HEK293 (cell line): ENCODE measurements around the gene DMAC2.

ENCODE experiments used
- CTCF ChIA-PET: fragments of 350-600 bp; formaldehyde crosslinking; extraction: SDS; loops from one replicate; lab custom pipeline; 2021; ENCODE audit warnings: antibody characterized with exemption; lab: Yijun Ruan, JAX
- POLR2A ChIA-PET: fragments of 300-600 bp; formaldehyde crosslinking; extraction: SDS; loops from one replicate; lab custom pipeline; 2020; ENCODE audit warnings: antibody characterized with exemption, inconsistent platforms; lab: Yijun Ruan, JAX
- H3K27ac ChIP-seq: fragments of 200-500 bp; sonication (Bioruptor generic); 2 replicates; pipeline ENCODE4 v1.5.1; 2014; ENCODE audit warnings: low read depth, low read length, control low read depth, inconsistent platforms; ENCODE audit errors: extremely low read depth
- H3K36me3 ChIP-seq, 2 experiments: fragments of 200-500 bp in 1 of 2; sonication (Bioruptor generic) in 1 of 2; 1 replicate in 1 of 2; 2 replicates in 1 of 2; pipeline ENCODE4 v1.5.1; 2014 to 2017; ENCODE audit warnings: inconsistent platforms in 2 of 2, low read length in 2 of 2; ENCODE audit not compliant: control insufficient read depth in 2 of 2, insufficient read depth in 1 of 2
- H3K4me1 ChIP-seq: fragments of 200-500 bp; sonication (Bioruptor generic); 2 replicates; pipeline ENCODE4 v1.5.1; 2014; ENCODE audit warnings: mild to moderate bottlenecking, low read length, inconsistent platforms; ENCODE audit not compliant: control insufficient read depth, insufficient read depth
- H3K4me3 ChIP-seq: 2 replicates; pipeline ENCODE4 v1.5.1; 2011; ENCODE audit warnings: low read depth, mild to moderate bottlenecking, control low read depth, low read length, moderate library complexity
- H3K9me3 ChIP-seq: fragments of 200-500 bp; sonication (Bioruptor generic); 2 replicates; pipeline ENCODE4 v1.5.1; 2014; ENCODE audit warnings: low read depth, low read length, inconsistent platforms; ENCODE audit not compliant: control insufficient read depth, insufficient read depth
- IKZF3 ChIP-seq: fragments of 450-650 bp; IDR thresholded peaks from 2 replicates; pipeline ENCODE4 v1.5.0; 2018; ENCODE audit warnings: missing biosample characterization, mild to moderate bottlenecking, missing genetic modification characterization, moderate library complexity
- MZF1 ChIP-seq: fragments of 450-650 bp; formaldehyde crosslinking; IDR thresholded peaks from 2 replicates; pipeline ENCODE4 v1.5.1; 2017; ENCODE audit warnings: missing biosample characterization, missing genetic modification characterization, borderline replicate concordance
- SCRT1 ChIP-seq: fragments of 450-650 bp; formaldehyde crosslinking; IDR thresholded peaks from 2 replicates; pipeline ENCODE4 v1.5.1; 2016; ENCODE audit warnings: missing biosample characterization, missing genetic modification characterization, borderline replicate concordance
- SCRT2 ChIP-seq: fragments of 450-650 bp; formaldehyde crosslinking; IDR thresholded peaks from 2 replicates; pipeline ENCODE4 v1.5.1; 2016; ENCODE audit warnings: missing biosample characterization, missing genetic modification characterization
- ZBTB20 ChIP-seq: fragments of 450-650 bp; formaldehyde crosslinking; IDR thresholded peaks from 2 replicates; pipeline ENCODE4 v1.5.1; 2016; ENCODE audit warnings: missing biosample characterization, missing genetic modification characterization
- ZIC2 ChIP-seq: fragments of 450-650 bp; formaldehyde crosslinking; IDR thresholded peaks from 2 replicates; pipeline ENCODE4 v1.5.1; 2016; ENCODE audit warnings: missing biosample characterization, missing genetic modification characterization
- ZNF114 ChIP-seq: fragments of 450-650 bp; formaldehyde crosslinking; IDR thresholded peaks from 2 replicates; pipeline ENCODE4 v1.5.0; 2017; ENCODE audit warnings: missing biosample characterization, missing genetic modification characterization
- ZNF138 ChIP-seq: fragments of 450-650 bp; formaldehyde crosslinking; IDR thresholded peaks from 2 replicates; pipeline ENCODE4 v1.5.1; 2016; ENCODE audit warnings: missing biosample characterization, missing genetic modification characterization, borderline replicate concordance
- ZNF350 ChIP-seq: fragments of 450-650 bp; formaldehyde crosslinking; IDR thresholded peaks from 2 replicates; pipeline ENCODE4 v1.5.0; 2017; ENCODE audit warnings: missing biosample characterization, mild to moderate bottlenecking, missing genetic modification characterization
- ZNF514 ChIP-seq: fragments of 450-650 bp; formaldehyde crosslinking; IDR thresholded peaks from 2 replicates; pipeline ENCODE4 v1.5.1; 2016; ENCODE audit warnings: missing biosample characterization, missing genetic modification characterization
- ZNF529 ChIP-seq: fragments of 450-650 bp; formaldehyde crosslinking; IDR thresholded peaks from 2 replicates; pipeline ENCODE4 v1.5.1; 2017; ENCODE audit warnings: missing genetic modification characterization, missing biosample characterization; ENCODE audit not compliant: insufficient replicate concordance
- ZNF776 ChIP-seq: fragments of 450-650 bp; formaldehyde crosslinking; IDR thresholded peaks from 2 replicates; pipeline ENCODE4 v1.5.0; 2017; ENCODE audit warnings: missing biosample characterization, missing genetic modification characterization, borderline replicate concordance
- ZSCAN16 ChIP-seq: fragments of 450-650 bp; formaldehyde crosslinking; IDR thresholded peaks from 2 replicates; pipeline ENCODE4 v1.5.1; 2016; ENCODE audit warnings: missing biosample characterization, missing genetic modification characterization
- TF ChIP-seq, protein P1 (sequence below): fragments of 450-650 bp; formaldehyde crosslinking; IDR thresholded peaks from 2 replicates; pipeline ENCODE4 v1.5.1; 2016; ENCODE audit warnings: missing biosample characterization, missing genetic modification characterization, borderline replicate concordance
- TF ChIP-seq, protein P2 (sequence below): fragments of 450-650 bp; formaldehyde crosslinking; IDR thresholded peaks from 2 replicates; pipeline ENCODE4 v1.5.1; 2017; ENCODE audit warnings: missing biosample characterization, missing genetic modification characterization
- TF ChIP-seq, protein P3 (sequence below): fragments of 450-650 bp; formaldehyde crosslinking; IDR thresholded peaks from 2 replicates; pipeline ENCODE4 v1.5.1; 2016; ENCODE audit warnings: missing biosample characterization, missing genetic modification characterization
- TF ChIP-seq, protein P4 (sequence below): sonication (generic); formaldehyde crosslinking; IDR thresholded peaks from 2 replicates; pipeline ENCODE4 v1.8.1; 2022; ENCODE audit warnings: mild to moderate bottlenecking, moderate library complexity, missing genetic modification reagents
- TF ChIP-seq, protein P5 (sequence below): fragments of 450-650 bp; formaldehyde crosslinking; IDR thresholded peaks from 2 replicates; pipeline ENCODE4 v1.5.1; 2016; ENCODE audit warnings: missing biosample characterization, missing genetic modification characterization

Gene DMAC2

DNA sequence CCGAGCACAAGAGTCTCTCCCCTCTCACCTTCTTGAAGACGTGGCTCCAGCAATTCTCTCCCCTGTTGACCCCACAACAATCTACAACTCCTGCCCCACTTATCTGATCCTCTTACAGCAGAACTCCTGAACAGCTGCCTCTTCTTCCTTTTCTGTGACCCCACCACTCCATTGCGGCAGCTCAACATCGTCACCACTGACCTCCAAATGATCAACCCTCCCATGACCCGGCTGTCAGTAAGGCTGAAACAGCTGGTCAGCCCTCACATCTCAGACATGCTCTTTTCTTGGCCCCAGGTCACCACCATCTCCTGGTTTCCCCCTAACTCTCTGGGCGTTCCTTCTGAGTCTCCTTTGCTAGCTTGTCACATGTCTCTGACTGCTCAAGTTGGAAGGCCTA lies 44.4 kb downstream of the DMAC2 start:
- H3K27ac ChIP-seq: no peak overlapping the region
- peaks cover 17% of the 10 kb centered on the region in 2 experiments for H3K36me3 ChIP-seq
- no peak for TF ChIP-seq ZNF138
- TF ChIP-seq IKZF3 (tag by site-specific recombination): no peak
- no peak for TF ChIP-seq ZBTB20 (tag by site-specific recombination)
- no peak for TF ChIP-seq MZF1 (tag by site-specific recombination)
- TF ChIP-seq ZNF114 (tag by site-specific recombination): no peak
- TF ChIP-seq, protein P1, sequence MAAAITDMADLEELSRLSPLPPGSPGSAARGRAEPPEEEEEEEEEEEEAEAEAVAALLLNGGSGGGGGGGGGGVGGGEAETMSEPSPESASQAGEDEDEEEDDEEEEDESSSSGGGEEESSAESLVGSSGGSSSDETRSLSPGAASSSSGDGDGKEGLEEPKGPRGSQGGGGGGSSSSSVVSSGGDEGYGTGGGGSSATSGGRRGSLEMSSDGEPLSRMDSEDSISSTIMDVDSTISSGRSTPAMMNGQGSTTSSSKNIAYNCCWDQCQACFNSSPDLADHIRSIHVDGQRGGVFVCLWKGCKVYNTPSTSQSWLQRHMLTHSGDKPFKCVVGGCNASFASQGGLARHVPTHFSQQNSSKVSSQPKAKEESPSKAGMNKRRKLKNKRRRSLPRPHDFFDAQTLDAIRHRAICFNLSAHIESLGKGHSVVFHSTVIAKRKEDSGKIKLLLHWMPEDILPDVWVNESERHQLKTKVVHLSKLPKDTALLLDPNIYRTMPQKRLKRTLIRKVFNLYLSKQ (tag by site-specific recombination): no peak
- no peak for TF ChIP-seq SCRT1
- TF ChIP-seq ZNF529 (tag by site-specific recombination): no peak
- no peak for TF ChIP-seq SCRT2
- TF ChIP-seq ZNF350 (tag by site-specific recombination): no peak
- TF ChIP-seq, protein P2, sequence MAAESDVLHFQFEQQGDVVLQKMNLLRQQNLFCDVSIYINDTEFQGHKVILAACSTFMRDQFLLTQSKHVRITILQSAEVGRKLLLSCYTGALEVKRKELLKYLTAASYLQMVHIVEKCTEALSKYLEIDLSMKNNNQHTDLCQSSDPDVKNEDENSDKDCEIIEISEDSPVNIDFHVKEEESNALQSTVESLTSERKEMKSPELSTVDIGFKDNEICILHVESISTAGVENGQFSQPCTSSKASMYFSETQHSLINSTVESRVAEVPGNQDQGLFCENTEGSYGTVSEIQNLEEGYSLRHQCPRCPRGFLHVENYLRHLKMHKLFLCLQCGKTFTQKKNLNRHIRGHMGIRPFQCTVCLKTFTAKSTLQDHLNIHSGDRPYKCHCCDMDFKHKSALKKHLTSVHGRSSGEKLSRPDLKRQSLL (tag by site-specific recombination): no peak
- no peak for TF ChIP-seq ZSCAN16 (tag by site-specific recombination)
- POLR2A ChIA-PET: interaction anchor here (0.7 to 0.9 kb wide), 2 partner anchors 45 to 53 kb away, joined by 3 read pairs; partner anchors contain the start of gene DMAC2
- CTCF ChIA-PET: interaction anchor here (0.7 to 1.0 kb wide), 2 partner anchors 15 to 1042 kb away, joined by 3 read pairs; no protein-coding TSS in a partner anchor
- H3K4me3 ChIP-seq: no peak overlapping the region
- H3K9me3 ChIP-seq: no peaks in the 10 kb centered on the region
- peaks cover 11% of the 10 kb centered on the region; the same call in 1 of the 2 replicates for H3K4me1 ChIP-seq

DNA sequence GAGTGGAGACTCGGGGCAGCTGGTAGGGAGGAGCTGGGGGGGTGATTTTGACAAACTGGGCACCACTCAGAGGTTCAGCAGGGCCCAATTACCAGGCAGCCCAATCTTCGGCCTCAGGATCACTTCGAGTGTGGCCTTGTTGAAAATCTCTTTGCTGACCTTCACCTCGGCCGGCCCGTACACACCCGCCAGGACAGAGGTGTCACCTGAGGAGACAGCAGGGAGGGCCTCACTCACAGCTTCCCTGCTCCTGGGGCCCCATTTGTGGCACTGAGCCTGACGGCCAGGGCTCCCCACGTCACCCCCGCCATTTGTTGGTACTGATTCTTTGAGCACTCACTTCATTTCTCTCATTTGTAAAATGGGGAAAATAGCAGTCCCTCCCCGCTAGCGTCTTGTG lies 46.9 kb downstream of the DMAC2 start:
- Histone ChIP-seq H3K4me1 (peaks cover 2% of the 10 kb centered on the region; the same call in 1 of the 2 replicates), H3K36me3 (peaks cover 27 to 35% of the 10 kb centered on the region in 2 experiments), H3K9me3 (no peaks in the 10 kb centered on the region)
- POLR2A ChIA-PET: no interaction called here
- TF ChIP-seq ZNF514 (tag by site-specific recombination) (no peak), ZIC2 (tag by site-specific recombination) (no peak), ZSCAN16 (tag by site-specific recombination) (no peak), ZNF776 (no peak)
- TF ChIP-seq, protein P3, sequence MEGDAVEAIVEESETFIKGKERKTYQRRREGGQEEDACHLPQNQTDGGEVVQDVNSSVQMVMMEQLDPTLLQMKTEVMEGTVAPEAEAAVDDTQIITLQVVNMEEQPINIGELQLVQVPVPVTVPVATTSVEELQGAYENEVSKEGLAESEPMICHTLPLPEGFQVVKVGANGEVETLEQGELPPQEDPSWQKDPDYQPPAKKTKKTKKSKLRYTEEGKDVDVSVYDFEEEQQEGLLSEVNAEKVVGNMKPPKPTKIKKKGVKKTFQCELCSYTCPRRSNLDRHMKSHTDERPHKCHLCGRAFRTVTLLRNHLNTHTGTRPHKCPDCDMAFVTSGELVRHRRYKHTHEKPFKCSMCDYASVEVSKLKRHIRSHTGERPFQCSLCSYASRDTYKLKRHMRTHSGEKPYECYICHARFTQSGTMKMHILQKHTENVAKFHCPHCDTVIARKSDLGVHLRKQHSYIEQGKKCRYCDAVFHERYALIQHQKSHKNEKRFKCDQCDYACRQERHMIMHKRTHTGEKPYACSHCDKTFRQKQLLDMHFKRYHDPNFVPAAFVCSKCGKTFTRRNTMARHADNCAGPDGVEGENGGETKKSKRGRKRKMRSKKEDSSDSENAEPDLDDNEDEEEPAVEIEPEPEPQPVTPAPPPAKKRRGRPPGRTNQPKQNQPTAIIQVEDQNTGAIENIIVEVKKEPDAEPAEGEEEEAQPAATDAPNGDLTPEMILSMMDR (tag by site-specific recombination): no peak
- TF ChIP-seq, all 188 proteins: peak for 0
- Histone ChIP-seq H3K4me3 (no peak overlapping the region), H3K27ac (no peak overlapping the region)
- CTCF ChIA-PET: interaction anchor here (1.8 kb wide), 1 partner anchor 177 kb away, joined by 4 read pairs; no protein-coding TSS in a partner anchor

DNA sequence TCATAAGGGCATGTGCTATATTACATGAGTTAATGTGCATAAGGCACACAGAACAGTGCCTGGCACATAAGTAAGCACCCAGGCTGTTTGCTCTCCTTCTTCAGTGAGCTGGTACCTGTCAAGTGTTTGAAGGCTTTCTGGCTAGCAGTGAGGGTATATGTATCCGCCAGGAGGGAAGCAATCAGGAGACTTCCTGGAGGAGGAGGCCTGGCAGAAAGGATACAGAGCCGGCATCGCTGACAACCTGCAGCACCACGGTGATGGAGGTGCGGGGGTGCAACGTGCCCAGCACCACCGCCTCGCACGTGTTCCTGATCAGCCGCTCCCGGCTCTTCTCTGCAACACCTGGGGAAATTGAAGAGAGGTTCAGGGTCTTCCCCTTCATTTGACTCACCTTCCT lies 48.1 kb downstream of the DMAC2 start:
- Histone ChIP-seq H3K36me3 (peaks cover 27 to 41% of the 10 kb centered on the region in 2 experiments), H3K27ac (no peak overlapping the region), H3K4me3 (no peak overlapping the region), H3K4me1 (peaks cover 2% of the 10 kb centered on the region; the same call in 1 of the 2 replicates), H3K9me3 (no peaks in the 10 kb centered on the region)
- POLR2A ChIA-PET: no interaction called here
- TF ChIP-seq, protein P4, sequence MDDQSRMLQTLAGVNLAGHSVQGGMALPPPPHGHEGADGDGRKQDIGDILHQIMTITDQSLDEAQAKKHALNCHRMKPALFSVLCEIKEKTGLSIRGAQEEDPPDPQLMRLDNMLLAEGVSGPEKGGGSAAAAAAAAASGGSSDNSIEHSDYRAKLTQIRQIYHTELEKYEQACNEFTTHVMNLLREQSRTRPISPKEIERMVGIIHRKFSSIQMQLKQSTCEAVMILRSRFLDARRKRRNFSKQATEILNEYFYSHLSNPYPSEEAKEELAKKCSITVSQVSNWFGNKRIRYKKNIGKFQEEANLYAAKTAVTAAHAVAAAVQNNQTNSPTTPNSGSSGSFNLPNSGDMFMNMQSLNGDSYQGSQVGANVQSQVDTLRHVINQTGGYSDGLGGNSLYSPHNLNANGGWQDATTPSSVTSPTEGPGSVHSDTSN: 0 out of 2 replicates have a peak, but pooled peaks have one; percentile 6
- TF ChIP-seq, protein P5, sequence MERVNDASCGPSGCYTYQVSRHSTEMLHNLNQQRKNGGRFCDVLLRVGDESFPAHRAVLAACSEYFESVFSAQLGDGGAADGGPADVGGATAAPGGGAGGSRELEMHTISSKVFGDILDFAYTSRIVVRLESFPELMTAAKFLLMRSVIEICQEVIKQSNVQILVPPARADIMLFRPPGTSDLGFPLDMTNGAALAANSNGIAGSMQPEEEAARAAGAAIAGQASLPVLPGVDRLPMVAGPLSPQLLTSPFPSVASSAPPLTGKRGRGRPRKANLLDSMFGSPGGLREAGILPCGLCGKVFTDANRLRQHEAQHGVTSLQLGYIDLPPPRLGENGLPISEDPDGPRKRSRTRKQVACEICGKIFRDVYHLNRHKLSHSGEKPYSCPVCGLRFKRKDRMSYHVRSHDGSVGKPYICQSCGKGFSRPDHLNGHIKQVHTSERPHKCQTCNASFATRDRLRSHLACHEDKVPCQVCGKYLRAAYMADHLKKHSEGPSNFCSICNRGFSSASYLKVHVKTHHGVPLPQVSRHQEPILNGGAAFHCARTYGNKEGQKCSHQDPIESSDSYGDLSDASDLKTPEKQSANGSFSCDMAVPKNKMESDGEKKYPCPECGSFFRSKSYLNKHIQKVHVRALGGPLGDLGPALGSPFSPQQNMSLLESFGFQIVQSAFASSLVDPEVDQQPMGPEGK (tag by site-specific recombination): no peak
- TF ChIP-seq, all 188 proteins: peak for 1
- CTCF ChIA-PET: interaction anchor here (0.7 kb wide), 1 partner anchor 36 kb away, joined by 3 read pairs; no protein-coding TSS in a partner anchor
